ENCODE results near the gene RNF223.

RNF223 gene

GRCh38 chr1:1024771-1025699, 49.1 kb downstream of the RNF223 start:
- no peak overlapping the region for H3K4me3 Mint-ChIP-seq
- no peaks in the 10 kb centered on the region for H3K36me3 Mint-ChIP-seq
- DNase-seq (ENCODE audit: low spot score in 2 of 2) = no peak

GRCh38 chr1:1024149-1024770, 49.8 kb downstream of the RNF223 start:
- Mint-ChIP-seq H3K4me3 (no peak overlapping the region), H3K27ac (no peak overlapping the region), H3K36me3 (no peaks in the 10 kb centered on the region), H3K27me3 (peaks cover 7% of the 10 kb centered on the region), H3K4me1 (peaks cover 11% of the 10 kb centered on the region), H3K9me3 (no peaks in the 10 kb centered on the region)
- ATAC-seq (ENCODE audit: low read depth) (no peak), DNase-seq (ENCODE audit: low spot score in 2 of 2) (no peak)

More at GRCh38 chr1:1024771-1025699, 49.1 kb downstream of the RNF223 start:
- H3K27me3 Mint-ChIP-seq = peaks cover 7% of the 10 kb centered on the region
- no peaks in the 10 kb centered on the region for H3K9me3 Mint-ChIP-seq
- H3K4me1 Mint-ChIP-seq = peaks cover 11% of the 10 kb centered on the region
- H3K27ac Mint-ChIP-seq = no peak overlapping the region
- no peak for ATAC-seq (ENCODE audit: low read depth)

- no peak for ATAC-seq (ENCODE audit: low read depth)
- DNase-seq (ENCODE audit: low spot score in 2 of 2) = no peak
- Mint-ChIP-seq H3K4me3 (no peak overlapping the region), H3K9me3 (no peaks in the 10 kb centered on the region), H3K27ac (no peak overlapping the region), H3K4me1 (peaks cover 11% of the 10 kb centered on the region), H3K36me3 (no peaks in the 10 kb centered on the region), H3K27me3 (peaks cover 7% of the 10 kb centered on the region)
Observed at GRCh38 chr1:1023700-1024099, 50.4 kb downstream of the RNF223 start.

GRCh38 chr1:1022302-1023009, 51.6 kb downstream of the RNF223 start:
- Mint-ChIP-seq H3K9me3 (no peaks in the 10 kb centered on the region), H3K4me1 (peaks cover 11% of the 10 kb centered on the region), H3K27me3 (peaks cover 6% of the 10 kb centered on the region), H3K36me3 (no peaks in the 10 kb centered on the region), H3K27ac (no peak overlapping the region), H3K4me3 (no peak overlapping the region)
- DNase-seq (ENCODE audit: low spot score in 2 of 2) (no peak), ATAC-seq (ENCODE audit: low read depth) (no peak)

- H3K36me3 Mint-ChIP-seq = no peaks in the 10 kb centered on the region
Observed at GRCh38 chr1:1021920-1022259, 52.2 kb downstream of the RNF223 start.

GRCh38 chr1:1021010-1021919, 52.8 kb downstream of the RNF223 start:
- Mint-ChIP-seq H3K36me3 (no peaks in the 10 kb centered on the region), H3K4me3 (peak overlapping the region; percentile 54), H3K9me3 (no peaks in the 10 kb centered on the region), H3K27me3 (peaks cover 6% of the 10 kb centered on the region), H3K27ac (no peak overlapping the region), H3K4me1 (peaks cover 12% of the 10 kb centered on the region)
- DNase-seq (ENCODE audit: low spot score in 2 of 2) (no peak), ATAC-seq (ENCODE audit: low read depth) (no peak)

More at GRCh38 chr1:1021920-1022259, 52.2 kb downstream of the RNF223 start:
- Mint-ChIP-seq H3K27me3 (peaks cover 6% of the 10 kb centered on the region), H3K9me3 (no peaks in the 10 kb centered on the region), H3K4me1 (peaks cover 12% of the 10 kb centered on the region), H3K27ac (no peak overlapping the region), H3K4me3 (no peak overlapping the region)
- no peak for ATAC-seq (ENCODE audit: low read depth)
- no peak for DNase-seq (ENCODE audit: low spot score in 2 of 2)
